Stomach (tissue), 9 donors: Measurements from ENCODE around the gene CDK5. TPM values are rescaled to one million over a fixed set of nuclear protein-coding genes. Genes with fewer than 3 reads are reported as not detected.

Experiments
- DNase-seq, 2 donors: peaks; one replicate each; pipeline versions ENCODE4 v3.0.0 to v3.0.0-alpha.2; 2013 to 2019
- H3K27ac ChIP-seq, 5 donors: fragments of 200-600 bp in 4 of 5; sonication (generic) in 4 of 5; one replicate each; pipeline ENCODE4 v1.5.1; 2013 to 2019; ENCODE audit warnings: mild to moderate bottlenecking in 1 of 5, moderate library complexity in 1 of 5
- H3K27me3 ChIP-seq, 3 donors: fragments of 200-600 bp; sonication (generic); one replicate each; pipeline ENCODE4 v1.5.1; 2017 to 2019; ENCODE audit warnings: mixed run types in 1 of 3
- H3K36me3 ChIP-seq, 4 donors: fragments of 200-600 bp; sonication (generic); 1 replicate in 3 of 4; 2 replicates in 1 of 4; pipeline ENCODE4 v1.5.1; 2016 to 2019
- H3K4me1 ChIP-seq, 4 donors: fragments of 200-600 bp; sonication (generic); one replicate each; pipeline ENCODE4 v1.5.1; 2016 to 2019
- H3K4me3 ChIP-seq, 4 donors: fragments of 200-600 bp; sonication (generic) in 3 of 4; one replicate each; pipeline ENCODE4 v1.5.1; 2016 to 2019; ENCODE audit warnings: mild to moderate bottlenecking in 1 of 4
- H3K9me3 ChIP-seq, 4 donors: fragments of 200-600 bp; sonication (generic); one replicate each; pipeline ENCODE4 v1.5.1; 2016 to 2019
- EP300 ChIP-seq: sonication (generic); formaldehyde crosslinking; IDR thresholded peaks from one replicate; pipeline ENCODE4 v1.6.1; 2017; ENCODE audit warnings: antibody characterized with exemption
- POLR2A ChIP-seq, 4 donors: fragments of 450-650 bp; IDR thresholded peaks; one replicate each; pipeline ENCODE4 v1.6.1; 2016; ENCODE audit warnings: antibody characterized with exemption in 4 of 4, control low read depth in 2 of 4, mild to moderate bottlenecking in 1 of 4, moderate library complexity in 1 of 4
- POLR2AphosphoS5 ChIP-seq, 3 donors: sonication (generic); formaldehyde crosslinking; IDR thresholded peaks; one replicate each; pipeline ENCODE4 v1.6.1; 2016; ENCODE audit warnings: antibody characterized with exemption in 3 of 3
- WGBS, 5 donors: extraction: QIAGEN DNeasy Blood & Tissue Kit in 3 of 5; methylation state at CpG; one replicate each; pipeline versions ENCODE4 v1.1.5 to v1.1.7; 2013 to 2018; 5-methylcytosine and 5-hydroxymethylcytosine counted together
- intact Hi-C: fragments of 100-400 bp; cut with DNase I; formaldehyde crosslinking; loops from one replicate; pipeline ENCODE4 v1.15.1; 2023; ENCODE audit warnings: low total_unique reads
- polyA plus RNA-seq, 3 donors: library from polyadenylated mRNA; stranded (reverse); fragments of 200-250 nt; gene quantifications; one replicate each; pipeline ENCODE4 v1.2.3, GENCODE V29; 2013
- total RNA-seq, 5 donors: library from RNA; depleted of rRNA; stranded (reverse); fragments of >200 nt; gene quantifications; one replicate each; pipeline versions ENCODE4 v1.1.0 to v1.2.3, GENCODE V29; 2014 to 2016
- TF ChIP-seq, protein P1 (sequence below), 7 experiments: fragments of 450-650 bp in 4 of 7; fragments of 200-600 bp in 3 of 7; sonication (generic) in 3 of 7; IDR thresholded peaks; one replicate each; pipeline ENCODE4 v1.5.1; 2016 to 2019; ENCODE audit warnings: antibody characterized with exemption in 7 of 7, control low read depth in 2 of 7, mild to moderate bottlenecking in 1 of 7
- donor health status: healthy with polysubstance abuse.
- donor health status: Bipolar disorder and iron deficiency.
- donor health status: healthy.

Gene CDK5
- total and polyA plus RNA-seq, 8 donors, result 0.87 to 46.1 (median 11.8) TPM; not detected in 1

DNA sequence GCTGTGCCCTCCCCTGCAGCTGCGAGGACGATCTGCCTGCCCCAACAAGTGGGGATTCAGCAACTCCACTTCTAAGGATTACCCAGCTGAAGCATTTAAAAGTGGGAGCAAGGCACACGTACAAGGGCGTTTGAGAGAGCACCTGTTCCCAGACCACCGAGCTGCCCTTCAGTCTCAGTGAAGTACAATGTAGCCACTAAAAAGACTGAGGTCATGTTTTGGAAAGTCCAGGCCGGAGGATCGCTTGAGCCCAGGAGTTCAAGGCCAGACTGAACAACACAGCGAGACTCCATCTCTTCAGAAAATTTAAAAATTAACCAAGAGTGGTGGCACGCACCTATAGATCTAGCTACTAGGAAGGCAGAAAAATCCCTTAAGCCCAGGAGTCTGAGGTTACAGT is 52.1 kb downstream of the CDK5 start:
- no peak for DNase-seq
- Histone ChIP-seq H3K36me3 (no peaks in the 10 kb centered on the region), H3K27me3 (peaks cover 0 to 31% (median 0%) of the 10 kb centered on the region in 3 donors), H3K9me3 (no peaks in the 10 kb centered on the region), H3K27ac (no peak overlapping the region), H3K4me1 (peaks cover 0 to 39% (median 29%) of the 10 kb centered on the region in 4 donors), H3K4me3 (no peak overlapping the region)
- 77 to 93% (median 84%) methylated on average over 9 of the region's 9 CpGs for WGBS, 5 donors
- no peak for TF ChIP-seq POLR2A (IDR thresholded peaks at IDR 0.05)
- TF ChIP-seq POLR2AphosphoS5 (IDR thresholded peaks at IDR 0.05), result no peak
- TF ChIP-seq EP300, result no peak
- TF ChIP-seq, protein P1, sequence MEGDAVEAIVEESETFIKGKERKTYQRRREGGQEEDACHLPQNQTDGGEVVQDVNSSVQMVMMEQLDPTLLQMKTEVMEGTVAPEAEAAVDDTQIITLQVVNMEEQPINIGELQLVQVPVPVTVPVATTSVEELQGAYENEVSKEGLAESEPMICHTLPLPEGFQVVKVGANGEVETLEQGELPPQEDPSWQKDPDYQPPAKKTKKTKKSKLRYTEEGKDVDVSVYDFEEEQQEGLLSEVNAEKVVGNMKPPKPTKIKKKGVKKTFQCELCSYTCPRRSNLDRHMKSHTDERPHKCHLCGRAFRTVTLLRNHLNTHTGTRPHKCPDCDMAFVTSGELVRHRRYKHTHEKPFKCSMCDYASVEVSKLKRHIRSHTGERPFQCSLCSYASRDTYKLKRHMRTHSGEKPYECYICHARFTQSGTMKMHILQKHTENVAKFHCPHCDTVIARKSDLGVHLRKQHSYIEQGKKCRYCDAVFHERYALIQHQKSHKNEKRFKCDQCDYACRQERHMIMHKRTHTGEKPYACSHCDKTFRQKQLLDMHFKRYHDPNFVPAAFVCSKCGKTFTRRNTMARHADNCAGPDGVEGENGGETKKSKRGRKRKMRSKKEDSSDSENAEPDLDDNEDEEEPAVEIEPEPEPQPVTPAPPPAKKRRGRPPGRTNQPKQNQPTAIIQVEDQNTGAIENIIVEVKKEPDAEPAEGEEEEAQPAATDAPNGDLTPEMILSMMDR (IDR thresholded peaks at IDR 0.05), result no peak
- intact Hi-C loops, result no loop called here

Other genes starting within 250 kb of the CDK5 start
- 100 to 1,000 TPM in 1 of 5 donors, 1 to 10 TPM in 1, under 1 TPM in 1, not detected in 2; 0.72 to 105 (median 4.6) TPM for gene AOC1, start 205.4 kb downstream of the CDK5 start, total RNA-seq
- gene AOC1, start 205.4 kb downstream of the CDK5 start, polyA plus RNA-seq, result 1 to 10 TPM in 1 of 3 donors, under 1 TPM in 2; 0.31 to 1.3 (median 0.46) TPM
- 10 to 100 TPM in 2 of 5 donors, 1 to 10 TPM in 3; 4.5 to 77.7 (median 8.8) TPM for gene KCNH2, start 79.6 kb downstream of the CDK5 start, total RNA-seq
- gene KCNH2, start 79.6 kb downstream of the CDK5 start, polyA plus RNA-seq, result 10 to 100 TPM in 1 of 3 donors, 1 to 10 TPM in 2; 4.0 to 13.4 (median 4.2) TPM
- 10 to 100 TPM in 3 of 5 donors, 1 to 10 TPM in 2; 6.2 to 45.1 (median 27.7) TPM for gene NOS3, start 66.9 kb downstream of the CDK5 start, total RNA-seq
- 1 to 10 TPM; 2.5 to 5.3 (median 4.4) TPM for gene NOS3, start 66.9 kb downstream of the CDK5 start, polyA plus RNA-seq
- 10 to 100 TPM in 1 of 5 donors, under 1 TPM in 1, not detected in 3; 0.55 to 33.0 TPM for gene ATG9B, start 33.4 kb downstream of the CDK5 start, total RNA-seq
- 10 to 100 TPM in 1 of 3 donors, under 1 TPM in 1, not detected in 1; 0.31 to 17.1 TPM for gene ATG9B, start 33.4 kb downstream of the CDK5 start, polyA plus RNA-seq
- gene ABCB8, start 29.4 kb downstream of the CDK5 start, total RNA-seq, result 10 to 100 TPM; 14.1 to 57.2 (median 33.9) TPM
- gene ABCB8, start 29.4 kb downstream of the CDK5 start, polyA plus RNA-seq, result 10 to 100 TPM in 1 of 3 donors, 1 to 10 TPM in 2; 9.5 to 19.1 (median 10.0) TPM
- 10 to 100 TPM in 2 of 5 donors, under 1 TPM in 3; 0.29 to 25.9 (median 0.43) TPM for gene ASIC3, start 9.4 kb downstream of the CDK5 start, total RNA-seq
- 1 to 10 TPM; 2.7 to 4.7 (median 3.7) TPM for gene ASIC3, start 9.4 kb downstream of the CDK5 start, polyA plus RNA-seq
- gene SLC4A2, start 1.7 kb upstream of the CDK5 start, total RNA-seq, result 100 to 1,000 TPM in 4 of 5 donors, 10 to 100 TPM in 1; 65.9 to 296 (median 128) TPM
- gene SLC4A2, start 1.7 kb upstream of the CDK5 start, polyA plus RNA-seq, result 100 to 1,000 TPM; 121 to 157 (median 124) TPM
- 100 to 1,000 TPM in 3 of 5 donors, 10 to 100 TPM in 2; 40.0 to 415 (median 116) TPM for gene FASTK, start 22.9 kb upstream of the CDK5 start, total RNA-seq
- gene FASTK, start 22.9 kb upstream of the CDK5 start, polyA plus RNA-seq, result 100 to 1,000 TPM in 2 of 3 donors, 10 to 100 TPM in 1; 70.3 to 149 (median 129) TPM
- 10 to 100 TPM; 12.7 to 78.2 (median 42.9) TPM for gene TMUB1, start 25.6 kb upstream of the CDK5 start, total RNA-seq
- gene TMUB1, start 25.6 kb upstream of the CDK5 start, polyA plus RNA-seq, result 10 to 100 TPM; 69.6 to 86.8 (median 72.4) TPM
- gene AGAP3, start 28.6 kb upstream of the CDK5 start, total RNA-seq, result 100 to 1,000 TPM in 2 of 5 donors, 10 to 100 TPM in 3; 32.5 to 342 (median 83.9) TPM
- gene AGAP3, start 28.6 kb upstream of the CDK5 start, polyA plus RNA-seq, result 10 to 100 TPM; 36.0 to 60.8 (median 45.8) TPM
- gene GBX1, start 109.8 kb upstream of the CDK5 start, total RNA-seq, result not detected
- gene GBX1, start 109.8 kb upstream of the CDK5 start, polyA plus RNA-seq, result not detected
- gene ASB10, start 129.4 kb upstream of the CDK5 start, total RNA-seq, result not detected
- under 1 TPM in 1 of 3 donors, not detected in 2; 0.05 TPM for gene ASB10, start 129.4 kb upstream of the CDK5 start, polyA plus RNA-seq
- gene H2BK1, start 152.6 kb upstream of the CDK5 start, total RNA-seq, result not detected
- gene H2BK1, start 152.6 kb upstream of the CDK5 start, polyA plus RNA-seq, result not detected
- gene ABCF2, start 169.3 kb upstream of the CDK5 start, total RNA-seq, result 10 to 100 TPM in 3 of 5 donors, 1 to 10 TPM in 2; 5.2 to 28.0 (median 13.4) TPM
- gene ABCF2, start 169.3 kb upstream of the CDK5 start, polyA plus RNA-seq, result 10 to 100 TPM; 14.3 to 16.3 (median 16.1) TPM
- 100 to 1,000 TPM in 1 of 5 donors, 10 to 100 TPM in 4; 12.8 to 100 (median 66.9) TPM for gene CHPF2, start 174.6 kb upstream of the CDK5 start, total RNA-seq
- 10 to 100 TPM in 2 of 3 donors, 1 to 10 TPM in 1; 5.8 to 15.5 (median 13.8) TPM for gene CHPF2, start 174.6 kb upstream of the CDK5 start, polyA plus RNA-seq
- gene SMARCD3, start 190.8 kb upstream of the CDK5 start, total RNA-seq, result 100 to 1,000 TPM in 1 of 5 donors, 10 to 100 TPM in 4; 11.6 to 105 (median 22.5) TPM
- gene SMARCD3, start 190.8 kb upstream of the CDK5 start, polyA plus RNA-seq, result 10 to 100 TPM; 27.4 to 43.5 (median 38.6) TPM